K562 (cell line): ENCODE data around the gene IGLON5. TPM values are rescaled to one million over a fixed set of nuclear protein-coding genes. Genes with fewer than 3 reads are reported as not detected.

Source experiments
- ATAC-seq: fragments of 200-7000 bp; cut with Tn5 transposase; 3 replicates; pipeline ENCODE4 v1.9.1; 2020; ENCODE audit warnings: moderate library complexity
- BruUV-seq: library from RNA; stranded (reverse); fragments of 400-500 nt; replicated peaks from 2 replicates; lab custom pipeline; 2021; lab: Mats Ljungman, UMichigan
- CTCF ChIA-PET: fragments of 300-600 bp; formaldehyde crosslinking; extraction: SDS; loops from one replicate; lab custom pipeline; 2021; ENCODE audit warnings: low intra/inter-chr PET ratio; lab: Yijun Ruan, JAX
- POLR2A ChIA-PET: fragments of 300-600, 350-650 bp; sonication (Branson Sonifier 250); formaldehyde crosslinking; extraction: SDS; loops from one replicate; lab custom pipeline; 2021; ENCODE audit warnings: antibody characterized with exemption, inconsistent platforms; lab: Yijun Ruan, JAX
- DNase-seq, 4 experiments: peaks; one replicate each; pipeline versions ENCODE4 v3.0.0 to v3.0.0-alpha.2; 2011 to 2018; ENCODE audit warnings: low spot score in 3 of 4, mixed read lengths in 3 of 4; ENCODE audit errors: extremely low read depth in 1 of 4
- FAIRE-seq: peaks from 2 replicates; lab custom pipeline; 2011; peaks lifted over from hg19 to GRCh38; lab: Jason Lieb, UNC
- H2AFZ ChIP-seq: 2 replicates; pipeline ENCODE4 v1.6.0; 2011; ENCODE audit warnings: low read depth, low read length, control low read depth, inconsistent platforms
- H3K27ac ChIP-seq: fragments of 200-600 bp; 3 replicates; pipeline ENCODE4 v1.8.0; 2011; ENCODE audit warnings: low read depth, mild to moderate bottlenecking, control low read depth, inconsistent platforms, low read length, moderate library complexity, mixed read lengths; ENCODE audit errors: extremely low read depth
- H3K27me3 ChIP-seq, 2 experiments: fragments of 300-600 bp in 1 of 2; 2 replicates in 1 of 2; 3 replicates in 1 of 2; pipeline versions ENCODE4 v1.6.0 to v1.8.0; 2011; ENCODE audit warnings: inconsistent platforms in 2 of 2, low read length in 2 of 2, mild to moderate bottlenecking in 1 of 2, mixed read lengths in 1 of 2, moderate library complexity in 1 of 2; ENCODE audit not compliant: control insufficient read depth in 2 of 2, insufficient read depth in 2 of 2
- H3K36me3 ChIP-seq: fragments of 300-600 bp; 3 replicates; pipeline ENCODE4 v1.8.0; 2011; ENCODE audit warnings: mild to moderate bottlenecking, low read length, inconsistent platforms; ENCODE audit not compliant: control insufficient read depth, insufficient read depth
- H3K4me1 ChIP-seq, 2 experiments: fragments of 200-600 bp in 1 of 2; replicated peaks in 1 of 2; 2 replicates in 1 of 2; 3 replicates in 1 of 2; pipeline versions ENCODE4 v1.5.1 to v1.8.0; 2011; ENCODE audit warnings: inconsistent platforms in 2 of 2, low read length in 2 of 2, mild to moderate bottlenecking in 1 of 2, mixed read lengths in 1 of 2, moderate library complexity in 1 of 2; ENCODE audit not compliant: control insufficient read depth in 2 of 2, insufficient read depth in 2 of 2
- H3K4me2 ChIP-seq: 2 replicates; pipeline ENCODE4 v1.6.1; 2011; ENCODE audit warnings: low read length, control low read depth, inconsistent platforms, mixed read lengths; ENCODE audit not compliant: insufficient read depth
- H3K4me3 ChIP-seq: fragments of 200-600 bp; sonication (generic), shearing (Covaris generic); 2 replicates; pipeline ENCODE4 v1.5.1; 2016; ENCODE audit warnings: control low read depth, inconsistent platforms
- H3K79me2 ChIP-seq: fragments of 200-600 bp; 3 replicates; pipeline ENCODE4 v1.8.0; 2011; ENCODE audit warnings: low read length, inconsistent platforms; ENCODE audit not compliant: control insufficient read depth, insufficient read depth
- H3K9ac ChIP-seq, 2 experiments: 2 replicates each; pipeline versions ENCODE4 v1.6.0 to v1.6.1; 2011; ENCODE audit warnings: low read depth in 2 of 2, low read length in 2 of 2, control low read depth in 1 of 2, inconsistent platforms in 1 of 2, mild to moderate bottlenecking in 1 of 2, mixed read lengths in 1 of 2; ENCODE audit not compliant: insufficient read depth in 1 of 2
- H3K9me1 ChIP-seq: one replicate; pipeline ENCODE4 v1.6.0; 2011; ENCODE audit warnings: inconsistent platforms, mild to moderate bottlenecking, low read length, moderate library complexity; ENCODE audit not compliant: control insufficient read depth, insufficient read depth
- H3K9me3 ChIP-seq: replicated peaks from 2 replicates; pipeline ENCODE4 v1.5.1; 2011; ENCODE audit warnings: low read depth, low read length, inconsistent platforms; ENCODE audit not compliant: control insufficient read depth, insufficient read depth
- H4K20me1 ChIP-seq: replicated peaks from 2 replicates; pipeline ENCODE4 v1.6.1; 2011; ENCODE audit warnings: low read length, inconsistent platforms, mixed read lengths; ENCODE audit not compliant: control insufficient read depth, insufficient read depth
- CBX8 ChIP-seq: fragments of 200-600 bp; sonication (generic); IDR thresholded peaks from 2 replicates; pipeline ENCODE4 v1.6.1; 2012; ENCODE audit warnings: borderline replicate concordance, mixed run types, low read depth, mild to moderate bottlenecking, moderate library complexity, mixed read lengths, low read length, control low read depth, inconsistent platforms; ENCODE audit not compliant: poor library complexity, severe bottlenecking; ENCODE audit errors: extremely low read depth
- HMBOX1 ChIP-seq: sonication (generic); IDR thresholded peaks from 2 replicates; pipeline ENCODE4 v1.6.1; 2016
- MCM7 ChIP-seq, 2 experiments: fragments of 450-650 bp; IDR thresholded peaks; 2 replicates each; pipeline ENCODE4 v1.6.1; 2016 to 2018
- MEF2D ChIP-seq: conservative IDR thresholded peaks from 2 replicates; pipeline ENCODE4 v1.6.1; 2016; ENCODE audit warnings: low read depth, missing genetic modification characterization, missing compliant biosample characterization
- PHF8 ChIP-seq: fragments of 200-600 bp; sonication (generic); IDR thresholded peaks from 2 replicates; pipeline ENCODE4 v1.6.1; 2012; ENCODE audit warnings: mixed run types, mild to moderate bottlenecking, inconsistent platforms, low read length, moderate library complexity, borderline replicate concordance
- RERE ChIP-seq: sonication (generic); formaldehyde crosslinking; IDR thresholded peaks from 2 replicates; pipeline ENCODE4 v1.8.0; 2023; ENCODE audit warnings: missing genetic modification reagents, mild to moderate bottlenecking, borderline replicate concordance
- ZBTB2 ChIP-seq: fragments of 450-650 bp; IDR thresholded peaks from 2 replicates; pipeline ENCODE4 v1.6.1; 2016; ENCODE audit warnings: antibody characterized with exemption
- ZHX1 ChIP-seq: fragments of 150-350 bp; conservative IDR thresholded peaks from 2 replicates; pipeline ENCODE4 v1.6.1; 2014; ENCODE audit warnings: low read length
- ZNF140 ChIP-seq: fragments of 250-450 bp; sonication (Bioruptor Pico); IDR thresholded peaks from 2 replicates; pipeline ENCODE4 v1.8.0; 2021; ENCODE audit warnings: moderate library complexity, mild to moderate bottlenecking, inconsistent platforms
- ZNF436 ChIP-seq: fragments of 250-450, 450-650 bp; sonication (Bioruptor Pico); formaldehyde crosslinking; IDR thresholded peaks from 2 replicates; pipeline ENCODE4 v1.7.0; 2020; ENCODE audit warnings: mild to moderate bottlenecking
- ZNF695 ChIP-seq: fragments of 450-650 bp; formaldehyde crosslinking; IDR thresholded peaks from 2 replicates; pipeline ENCODE4 v1.4.0; 2020; ENCODE audit warnings: mild to moderate bottlenecking, moderate library complexity
- ZNF79 ChIP-seq: fragments of 250-450 bp; sonication (Bioruptor Pico); IDR thresholded peaks from 2 replicates; pipeline ENCODE4 v1.4.0; 2020; ENCODE audit warnings: low read depth, mild to moderate bottlenecking, moderate library complexity
- WGBS: fragments of 100-300 bp; shearing (Covaris generic); methylation state at CpG from one replicate; pipeline ENCODE4 v1.1.6; 2016; ENCODE audit warnings: low coverage, mixed read lengths; ENCODE audit not compliant: insufficient coverage; ENCODE audit errors: missing lambda C conversion rate; 5-methylcytosine and 5-hydroxymethylcytosine counted together
- in situ Hi-C: fragments of 300-500 bp; cut with MboI; formaldehyde crosslinking; loops from 4 replicates; pipeline ENCODE4 v1.15.0; 2018; ENCODE audit warnings: inconsistent platforms, mixed read lengths
- intact Hi-C: fragments of 100-400 bp; cut with micrococcal nuclease; formaldehyde crosslinking; loops from 2 replicates; pipeline ENCODE4 v1.14.2; 2022
- polyA plus RNA-seq, 8 experiments: library from polyadenylated mRNA; depleted of rRNA in 4 of 8; stranded (reverse) in 5 of 8; unstranded in 3 of 8; fragments of >200 nt; fragmentation: Nextera tagmentation in 2 of 8; fragmentation: Illumina TruSeq in 1 of 8; extraction: Ambion mirVana in 2 of 8; extraction: Trizol in 1 of 8; gene quantifications; 2 replicates each; pipeline versions ENCODE4 v1.2.1 to v1.2.3, GENCODE V29; 2011 to 2014; ENCODE audit warnings: inconsistent platforms in 1 of 8, missing spikeins in 1 of 8
- total RNA-seq, 7 experiments: library from RNA; depleted of rRNA in 6 of 7; stranded (reverse); fragments of >200 nt in 6 of 7; fragmentation: Illumina TruSeq in 2 of 7; extraction: Trizol in 2 of 7; gene quantifications; 2 replicates each; pipeline versions ENCODE4 v1.2.1 to v1.2.3, GENCODE V29; 2011 to 2021; ENCODE audit warnings: low replicate concordance in 1 of 7

IGLON5 gene
- total and polyA plus RNA-seq, 9 of the 15 experiments (the other 6 are each of a cell fraction or from before 2014, with no cell fraction given) = 0.03 to 0.22 (median 0.14) TPM; not detected in 2

- no peak overlapping the region for H3K9ac ChIP-seq
- no peak overlapping the region for H3K4me3 ChIP-seq
- ATAC-seq (no peak), DNase-seq (no peak), FAIRE-seq (no peak)
- no peaks in the 10 kb centered on the region for H3K9me1 ChIP-seq
- CTCF ChIA-PET = no interaction called here
- WGBS = 2% methylated on average over 5 of the region's 5 CpGs
- H4K20me1 ChIP-seq = no peaks in the 10 kb centered on the region
- no peaks in the 10 kb centered on the region for H3K9me3 ChIP-seq
- no peak overlapping the region for H3K4me2 ChIP-seq
- in situ Hi-C loops (no loop called here), intact Hi-C loops (loop anchor here (2.0 kb wide), 1 partner anchor 361 kb away; no protein-coding TSS in a partner anchor)
- peaks cover 0 to 7% of the 10 kb centered on the region in 2 experiments; a peak in 2 of 5 replicates for H3K4me1 ChIP-seq
- no TSS peak for BruUV-seq
- no peaks in the 10 kb centered on the region for H3K79me2 ChIP-seq
- H3K27me3 ChIP-seq = peaks cover 27 to 71% of the 10 kb centered on the region in 2 experiments; a peak in 4 of 5 replicates
- POLR2A ChIA-PET = no interaction called here
- H2AFZ ChIP-seq = no peak overlapping the region
- no peaks in the 10 kb centered on the region for H3K36me3 ChIP-seq
- no peak overlapping the region for H3K27ac ChIP-seq
- TF ChIP-seq ZNF436 (CRISPR knock-in tag) = no peak
- no peak for TF ChIP-seq HMBOX1
- no peak for TF ChIP-seq ZNF695
- no peak for TF ChIP-seq CBX8
- TF ChIP-seq ZBTB2 = no peak
- no peak for TF ChIP-seq RERE
- TF ChIP-seq ZHX1 = no peak
- TF ChIP-seq ZNF79 (CRISPR knock-in tag) = no peak
- no peak for TF ChIP-seq PHF8
- TF ChIP-seq MEF2D = no peak
- TF ChIP-seq ZNF140 (CRISPR knock-in tag) = no peak
- TF ChIP-seq MCM7 (IDR thresholded peaks at IDR 0.05) = no peak
Measured at GRCh38 chr19:51297406-51297805, 14.0 kb upstream of the IGLON5 start.
